OCI-LY3 (cell line): ENCODE results near the gene C2orf15.

Experiments used
- EZH2phosphoT487 ChIP-seq: fragments of 200-600 bp; shearing (Covaris generic); IDR thresholded peaks from 2 replicates; pipeline ENCODE4 v1.6.1; 2018; ENCODE audit warnings: antibody characterized with exemption, mixed run types, low read depth
- TF ChIP-seq, protein P1 (sequence below): fragments of 200-600, 300-600 bp; sonication (generic); IDR thresholded peaks from 2 replicates; pipeline ENCODE4 v1.5.1; 2014; ENCODE audit warnings: antibody characterized with exemption, low read length, low read depth

DNA sequence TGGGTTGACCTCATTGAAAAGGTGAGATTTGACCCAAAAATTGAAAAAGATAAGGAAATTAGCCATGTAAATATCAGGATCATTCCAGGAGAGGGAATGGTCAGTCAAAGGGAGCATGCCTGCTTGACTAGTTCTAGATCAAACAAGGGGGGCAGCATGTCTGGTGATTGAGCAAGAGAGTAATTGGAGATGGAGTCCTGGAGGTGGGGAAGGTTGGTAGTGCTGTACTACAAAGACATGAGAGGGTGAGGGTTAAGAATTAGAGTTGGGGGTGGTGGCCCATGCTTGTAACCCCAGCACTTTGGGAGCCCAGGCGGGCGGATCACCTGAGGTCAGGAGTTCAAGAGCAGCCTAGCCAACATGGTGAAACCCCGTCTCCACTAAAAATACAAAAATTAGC is 41.5 kb downstream of the C2orf15 start:
- TF ChIP-seq, protein P1, sequence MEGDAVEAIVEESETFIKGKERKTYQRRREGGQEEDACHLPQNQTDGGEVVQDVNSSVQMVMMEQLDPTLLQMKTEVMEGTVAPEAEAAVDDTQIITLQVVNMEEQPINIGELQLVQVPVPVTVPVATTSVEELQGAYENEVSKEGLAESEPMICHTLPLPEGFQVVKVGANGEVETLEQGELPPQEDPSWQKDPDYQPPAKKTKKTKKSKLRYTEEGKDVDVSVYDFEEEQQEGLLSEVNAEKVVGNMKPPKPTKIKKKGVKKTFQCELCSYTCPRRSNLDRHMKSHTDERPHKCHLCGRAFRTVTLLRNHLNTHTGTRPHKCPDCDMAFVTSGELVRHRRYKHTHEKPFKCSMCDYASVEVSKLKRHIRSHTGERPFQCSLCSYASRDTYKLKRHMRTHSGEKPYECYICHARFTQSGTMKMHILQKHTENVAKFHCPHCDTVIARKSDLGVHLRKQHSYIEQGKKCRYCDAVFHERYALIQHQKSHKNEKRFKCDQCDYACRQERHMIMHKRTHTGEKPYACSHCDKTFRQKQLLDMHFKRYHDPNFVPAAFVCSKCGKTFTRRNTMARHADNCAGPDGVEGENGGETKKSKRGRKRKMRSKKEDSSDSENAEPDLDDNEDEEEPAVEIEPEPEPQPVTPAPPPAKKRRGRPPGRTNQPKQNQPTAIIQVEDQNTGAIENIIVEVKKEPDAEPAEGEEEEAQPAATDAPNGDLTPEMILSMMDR, result no peak
- TF ChIP-seq EZH2phosphoT487, result no peak
